Measurements from ENCODE around the gene HACD2.

The HACD2 gene

DNA sequence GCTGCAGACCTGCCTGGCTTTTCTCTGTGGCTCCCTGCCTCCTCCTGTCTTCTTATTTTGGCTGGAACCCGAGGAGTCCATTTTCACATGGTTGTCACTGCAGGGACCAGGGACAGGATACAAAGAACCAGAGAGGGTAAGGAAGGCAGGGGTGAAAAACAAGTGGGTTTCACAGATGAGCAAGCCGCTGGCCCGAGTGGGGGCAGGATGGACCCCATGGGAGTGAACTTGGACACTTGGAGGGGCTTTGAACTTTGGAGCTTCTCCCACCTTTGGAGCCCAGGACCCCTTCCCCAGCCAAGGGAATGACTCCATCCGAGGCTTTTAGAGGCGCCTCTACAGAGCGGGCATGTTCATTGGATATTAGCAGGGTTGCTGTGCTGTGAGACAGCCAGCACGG, 109.1 kb downstream of the HACD2 start:
- peaks cover 6% of the 10 kb centered on the region for H3K4me1 Mint-ChIP-seq
- no peaks in the 10 kb centered on the region for H3K36me3 Mint-ChIP-seq
- no peaks in the 10 kb centered on the region for H3K9me3 Mint-ChIP-seq
- DNase-seq (ENCODE audit: low spot score in 2 of 2), result no peak
- no peak overlapping the region for H3K4me3 Mint-ChIP-seq
- no peak for ATAC-seq
- no peak overlapping the region for H3K27ac Mint-ChIP-seq

DNA sequence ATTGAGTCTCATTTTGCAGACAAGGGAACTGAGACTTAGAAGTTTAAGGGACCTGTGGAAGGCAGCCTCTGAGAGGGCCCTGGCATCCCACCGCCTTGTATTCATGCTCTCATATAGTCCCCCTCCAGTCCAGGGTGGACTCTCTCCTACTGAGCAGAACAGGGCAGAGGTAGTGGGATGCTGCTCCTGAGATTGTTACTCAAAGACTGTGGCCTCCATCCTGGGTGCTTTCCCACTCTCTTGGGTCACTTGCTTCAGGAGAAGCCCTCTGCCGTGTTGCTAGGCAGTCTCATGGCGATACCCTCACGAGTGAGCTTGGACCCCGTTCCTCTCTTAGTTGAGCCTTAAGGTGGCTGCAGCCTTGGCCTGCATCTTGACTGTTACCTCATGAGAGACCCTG, 113.7 kb downstream of the HACD2 start:
- DNase-seq (ENCODE audit: low spot score in 2 of 2) (no peak), ATAC-seq (no peak)
- Mint-ChIP-seq H3K9me3 (no peaks in the 10 kb centered on the region), H3K4me3 (no peak overlapping the region), H3K36me3 (no peaks in the 10 kb centered on the region), H3K4me1 (peaks cover 6% of the 10 kb centered on the region), H3K27ac (no peak overlapping the region)

DNA sequence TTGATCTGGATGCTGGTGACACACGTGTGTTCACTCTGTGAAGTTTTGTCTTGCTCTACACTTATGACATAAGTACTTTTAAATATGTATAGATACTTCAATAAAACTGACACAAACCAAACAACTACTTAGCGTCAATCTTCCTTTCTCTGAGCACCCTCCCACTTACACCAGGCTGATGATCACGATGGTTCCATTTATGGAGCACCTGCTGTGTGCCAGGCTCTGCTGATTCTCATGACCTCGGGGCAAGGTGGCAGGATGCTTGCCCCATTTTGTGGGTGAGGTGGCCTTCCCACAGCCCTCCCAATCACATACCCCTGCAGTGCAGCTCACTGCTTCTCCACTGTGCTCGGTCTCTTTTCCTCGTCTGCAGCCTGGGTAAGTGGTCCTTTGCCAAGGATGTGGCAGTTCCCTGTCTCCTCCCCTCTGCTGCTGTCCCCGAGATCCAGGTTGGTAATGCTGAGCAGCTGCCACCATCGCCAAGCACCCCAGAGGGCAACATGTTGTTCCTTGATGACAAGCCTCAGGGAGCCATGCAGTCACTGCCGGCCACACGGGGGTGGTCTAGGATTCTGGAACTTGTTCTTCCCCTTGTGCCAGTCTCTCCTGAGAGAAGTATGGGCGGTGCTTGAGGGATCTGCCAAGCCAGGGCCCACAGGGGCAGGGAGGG, 115.4 kb downstream of the HACD2 start:
- Mint-ChIP-seq H3K9me3 (no peaks in the 10 kb centered on the region), H3K4me3 (no peak overlapping the region), H3K27ac (no peak overlapping the region), H3K4me1 (no peaks in the 10 kb centered on the region), H3K36me3 (no peaks in the 10 kb centered on the region)
- DNase-seq (ENCODE audit: low spot score in 2 of 2), result no peak
- ATAC-seq, result no peak

DNA sequence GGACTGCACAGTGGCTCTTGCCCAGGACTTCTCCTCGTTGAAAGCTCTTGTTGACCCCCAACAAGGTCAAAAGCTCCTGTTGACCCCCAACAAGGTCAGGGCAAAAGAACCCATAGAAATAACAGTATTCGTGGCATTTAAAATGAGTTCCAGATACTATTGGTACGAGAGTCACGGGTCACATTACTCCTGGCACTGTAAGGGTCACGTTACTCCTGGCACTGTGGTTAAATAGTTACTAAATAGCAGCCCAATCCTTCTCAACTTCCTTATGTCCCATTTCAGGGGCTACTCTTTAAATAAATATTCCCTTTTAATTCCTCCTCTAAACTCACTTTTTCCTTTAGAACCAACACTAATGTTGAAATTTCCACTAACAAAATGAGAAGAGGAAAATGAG, 117.8 kb downstream of the HACD2 start:
- Mint-ChIP-seq H3K9me3 (no peaks in the 10 kb centered on the region), H3K27ac (no peak overlapping the region), H3K36me3 (no peaks in the 10 kb centered on the region), H3K4me1 (no peaks in the 10 kb centered on the region), H3K4me3 (no peak overlapping the region)
- no peak for DNase-seq (ENCODE audit: low spot score in 2 of 2)
- no peak for ATAC-seq

DNA sequence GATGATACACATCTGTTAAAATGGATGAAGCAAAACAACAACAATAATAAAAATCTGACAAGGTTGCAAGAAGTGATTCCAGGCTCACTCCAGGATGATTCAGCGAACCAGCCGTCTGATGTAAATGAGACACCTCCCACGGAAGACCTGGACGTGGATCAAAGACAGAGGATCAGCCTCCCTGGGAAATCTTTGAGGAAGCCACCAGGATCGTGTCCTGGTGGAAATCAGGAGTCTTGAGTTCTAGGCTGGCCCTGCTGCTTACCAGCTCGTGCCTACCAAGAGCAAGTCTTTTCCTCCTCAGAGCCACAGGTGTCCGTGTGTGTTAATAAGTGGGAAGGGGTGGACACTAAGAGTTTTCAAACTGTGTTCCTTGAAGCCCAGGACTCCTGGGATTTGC, 120.6 kb downstream of the HACD2 start:
- no peaks in the 10 kb centered on the region for H3K4me1 Mint-ChIP-seq
- no peaks in the 10 kb centered on the region for H3K9me3 Mint-ChIP-seq
- H3K4me3 Mint-ChIP-seq, result no peak overlapping the region
- no peak for DNase-seq (ENCODE audit: low spot score in 2 of 2)
- H3K36me3 Mint-ChIP-seq, result no peaks in the 10 kb centered on the region
- no peak for ATAC-seq
- H3K27ac Mint-ChIP-seq, result no peak overlapping the region

DNA sequence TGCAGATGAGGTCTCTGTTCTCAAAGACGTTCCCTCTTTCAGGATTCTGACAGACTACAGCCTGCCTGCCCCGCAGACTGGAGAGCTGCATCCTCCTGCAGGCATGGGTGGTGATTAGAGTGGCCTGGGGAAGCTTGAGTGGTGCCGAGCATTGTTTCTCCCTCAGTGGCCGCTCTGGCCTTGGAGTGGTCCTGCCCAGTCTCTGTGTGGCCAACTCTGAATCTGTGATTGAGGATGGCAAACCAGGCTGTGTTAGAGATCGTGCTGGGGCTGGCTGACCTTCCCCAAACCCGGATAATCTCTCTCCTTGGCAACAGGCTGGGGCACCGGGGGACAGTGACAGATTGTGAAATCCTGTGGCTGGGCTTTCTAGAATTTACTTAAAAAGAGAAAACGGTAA, 125.0 kb downstream of the HACD2 start:
- Mint-ChIP-seq H3K27ac (no peak overlapping the region), H3K4me1 (no peaks in the 10 kb centered on the region), H3K4me3 (no peak overlapping the region), H3K36me3 (peaks cover under 1% of the 10 kb centered on the region), H3K9me3 (no peaks in the 10 kb centered on the region)
- no peak for DNase-seq (ENCODE audit: low spot score in 2 of 2)
- ATAC-seq, result no peak

DNA sequence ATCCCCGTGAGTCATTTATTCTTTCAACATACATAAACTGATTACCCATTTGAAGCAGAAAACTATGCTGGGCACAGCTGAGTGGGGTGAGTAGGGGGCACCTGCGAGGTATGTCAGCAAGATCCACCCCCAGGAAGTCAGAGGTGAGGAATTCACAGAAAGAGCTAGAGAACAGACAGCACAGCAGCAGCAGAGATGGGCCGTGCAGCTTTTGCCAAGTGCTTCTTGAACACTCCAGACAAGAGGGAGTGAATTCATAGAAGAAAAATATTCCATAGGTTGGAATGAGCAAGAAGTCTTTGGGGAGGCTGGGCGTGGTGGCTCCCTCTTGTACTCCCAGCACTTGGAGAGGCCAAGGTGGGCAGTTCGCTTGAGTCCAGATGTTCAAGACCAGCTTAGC, 126.6 kb downstream of the HACD2 start:
- peaks cover 6% of the 10 kb centered on the region for H3K36me3 Mint-ChIP-seq
- H3K4me3 Mint-ChIP-seq, result no peak overlapping the region
- no peak overlapping the region for H3K27ac Mint-ChIP-seq
- H3K9me3 Mint-ChIP-seq, result no peaks in the 10 kb centered on the region
- DNase-seq (ENCODE audit: low spot score in 2 of 2) (no peak), ATAC-seq (no peak)
- H3K4me1 Mint-ChIP-seq, result no peaks in the 10 kb centered on the region

DNA sequence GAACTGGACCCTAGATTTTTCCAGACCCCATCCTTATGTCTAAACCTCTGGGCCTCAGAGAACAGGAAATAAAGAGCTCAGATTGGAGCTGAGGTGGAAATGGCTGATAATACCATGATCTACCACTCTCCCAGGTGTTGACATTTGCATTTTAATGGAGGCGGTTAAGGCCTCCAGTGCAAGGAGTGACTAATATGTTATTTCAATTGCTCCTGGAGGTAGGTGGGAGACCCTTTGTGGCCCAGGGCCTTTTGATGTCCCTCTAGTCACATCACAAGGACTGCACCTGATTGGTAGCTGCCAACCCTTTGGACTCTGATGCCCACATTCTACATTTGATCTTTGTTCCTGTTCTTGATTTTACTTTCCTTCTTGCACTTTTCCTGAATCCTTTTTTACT, 127.0 kb downstream of the HACD2 start:
- Mint-ChIP-seq H3K27ac (no peak overlapping the region), H3K4me3 (no peak overlapping the region), H3K4me1 (no peaks in the 10 kb centered on the region), H3K36me3 (peaks cover 6% of the 10 kb centered on the region), H3K9me3 (no peaks in the 10 kb centered on the region)
- no peak for ATAC-seq
- no peak for DNase-seq (ENCODE audit: low spot score in 2 of 2)

DNA sequence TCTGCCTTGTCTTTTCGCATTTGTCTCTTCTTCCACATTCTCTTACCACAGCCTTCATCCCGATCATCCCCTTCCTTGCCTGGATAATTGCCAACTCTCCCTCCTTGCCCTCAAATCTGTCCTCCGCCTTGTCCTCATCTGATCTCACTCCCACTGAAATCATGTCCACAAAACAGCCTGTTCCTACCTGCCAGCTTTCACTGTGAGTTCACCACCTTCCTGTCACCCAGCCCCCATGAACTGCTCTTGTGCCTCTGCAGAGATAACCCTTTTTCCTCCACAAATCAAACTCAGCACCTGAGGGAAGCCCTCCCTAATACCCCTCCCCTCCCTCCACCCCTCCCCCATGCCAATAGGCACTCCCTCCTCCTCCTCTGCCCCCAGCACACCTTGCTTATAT, 131.2 kb downstream of the HACD2 start:
- no peak for DNase-seq (ENCODE audit: low spot score in 2 of 2)
- no peak for ATAC-seq
- Mint-ChIP-seq H3K4me3 (no peak overlapping the region), H3K36me3 (peaks cover 6% of the 10 kb centered on the region), H3K27ac (no peak overlapping the region), H3K9me3 (no peaks in the 10 kb centered on the region), H3K4me1 (no peaks in the 10 kb centered on the region)

DNA sequence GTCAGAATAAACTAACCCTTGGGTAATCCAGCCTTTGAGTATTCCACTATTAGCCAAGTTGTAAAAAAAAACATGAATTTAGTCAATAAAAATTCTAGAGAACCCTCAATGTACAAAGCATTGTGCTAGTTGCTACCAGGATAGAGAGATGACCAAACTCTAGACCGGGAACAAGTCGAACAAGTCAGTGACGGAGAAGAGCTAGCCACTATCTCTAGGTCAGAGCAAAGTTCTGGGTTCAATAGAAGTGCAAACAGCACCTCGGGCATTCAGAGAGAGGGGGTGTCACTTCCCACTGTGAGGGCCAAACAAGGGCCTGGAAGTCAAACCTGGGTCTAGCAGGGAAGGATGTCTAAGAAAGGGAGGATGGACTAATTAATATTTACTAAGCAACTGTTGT, 133.7 kb downstream of the HACD2 start:
- H3K4me3 Mint-ChIP-seq, result no peak overlapping the region
- peaks cover 6% of the 10 kb centered on the region for H3K36me3 Mint-ChIP-seq
- ATAC-seq (no peak), DNase-seq (ENCODE audit: low spot score in 2 of 2) (no peak)
- no peak overlapping the region for H3K27ac Mint-ChIP-seq
- no peaks in the 10 kb centered on the region for H3K9me3 Mint-ChIP-seq
- H3K4me1 Mint-ChIP-seq, result no peaks in the 10 kb centered on the region

DNA sequence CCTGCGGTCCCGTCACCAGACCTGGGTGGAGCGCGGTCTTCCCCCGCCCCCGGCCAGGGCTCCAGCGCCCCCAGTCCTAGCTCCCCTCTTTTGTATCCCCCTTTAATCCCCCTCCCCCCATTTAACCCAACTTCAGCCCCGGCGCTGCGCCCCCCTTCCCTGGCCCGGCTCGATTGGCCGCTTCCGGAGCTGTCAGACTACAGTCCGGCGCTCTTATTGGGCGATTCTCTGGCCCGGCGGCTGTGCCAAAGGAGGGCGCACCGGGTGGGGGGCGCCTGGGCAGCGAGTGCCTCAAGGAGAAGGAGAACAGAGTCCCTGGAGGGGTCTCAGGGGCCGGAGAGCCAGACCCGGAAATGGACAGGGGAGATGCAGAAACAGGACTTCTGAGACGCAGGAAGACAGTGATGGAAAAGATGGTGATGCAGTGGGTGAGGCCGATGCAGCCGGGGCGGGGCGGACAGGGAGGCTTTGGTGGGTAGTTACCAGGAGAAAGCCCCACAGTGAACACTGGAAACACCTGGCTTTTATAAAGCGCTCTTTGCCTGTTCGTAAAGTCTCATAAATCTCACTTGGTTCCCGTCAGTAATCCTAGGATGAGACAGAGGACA, 134.8 kb downstream of the HACD2 start:
- DNase-seq (ENCODE audit: low spot score in 2 of 2), result peak in 1 of 2 donors; percentile 48
- Mint-ChIP-seq H3K9me3 (no peaks in the 10 kb centered on the region), H3K36me3 (peaks cover 6% of the 10 kb centered on the region), H3K27ac (no peak overlapping the region), H3K4me1 (no peaks in the 10 kb centered on the region), H3K4me3 (peak overlapping the region; percentile 58)
- no peak for ATAC-seq

DNA sequence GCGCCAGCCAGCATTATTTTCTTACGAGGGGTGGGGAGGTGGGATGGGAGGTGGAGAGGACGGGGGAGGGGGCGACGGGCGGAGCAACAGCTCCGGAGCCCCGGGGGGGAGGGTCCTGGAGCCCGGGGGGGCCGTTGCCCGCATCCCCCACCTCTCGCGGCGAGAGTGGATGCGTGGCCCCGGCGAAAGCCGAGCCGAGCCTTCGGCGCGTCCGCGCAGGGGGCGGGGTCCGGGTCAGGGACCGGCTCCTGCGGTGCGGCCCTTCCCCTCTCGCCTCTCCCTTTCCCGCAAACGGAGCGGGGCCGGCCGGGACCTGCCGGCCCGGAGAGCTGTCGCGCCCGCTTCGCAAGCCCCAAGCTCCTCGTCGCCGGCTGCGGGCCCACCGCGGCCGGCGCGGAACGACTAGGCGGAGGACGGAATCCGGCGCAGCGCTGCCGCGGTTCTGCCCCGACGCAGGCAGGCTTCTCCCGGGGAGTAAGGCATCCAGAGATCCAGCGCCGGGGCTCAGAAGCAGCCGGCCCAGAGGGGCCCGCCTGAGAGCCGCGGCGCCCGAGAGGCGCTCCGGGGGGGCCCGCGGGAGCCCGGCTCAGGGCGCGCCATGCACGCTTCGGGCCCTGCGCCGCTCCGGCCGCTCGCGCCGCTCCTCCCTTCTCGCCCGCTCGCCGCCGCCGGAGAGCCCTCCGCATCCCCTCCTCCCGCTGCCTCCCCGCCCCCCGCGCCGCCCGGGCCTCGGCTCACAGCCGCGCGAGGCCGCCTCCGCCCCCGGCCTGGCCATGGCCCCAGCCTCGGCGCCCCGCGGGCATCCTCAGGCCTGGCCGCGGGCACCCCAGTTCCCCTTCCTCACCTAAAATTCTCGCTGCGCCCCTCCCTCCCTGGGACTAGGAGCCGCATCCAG, 135.5 kb downstream of the HACD2 start:
- Mint-ChIP-seq H3K9me3 (no peaks in the 10 kb centered on the region), H3K36me3 (peaks cover under 1% of the 10 kb centered on the region), H3K4me3 (peak overlapping the region; percentile 58), H3K27ac (no peak overlapping the region), H3K4me1 (no peaks in the 10 kb centered on the region)
- ATAC-seq, result peak; percentile 34
- peak; percentile 8 to 52 for DNase-seq (ENCODE audit: low spot score in 2 of 2)

DNA sequence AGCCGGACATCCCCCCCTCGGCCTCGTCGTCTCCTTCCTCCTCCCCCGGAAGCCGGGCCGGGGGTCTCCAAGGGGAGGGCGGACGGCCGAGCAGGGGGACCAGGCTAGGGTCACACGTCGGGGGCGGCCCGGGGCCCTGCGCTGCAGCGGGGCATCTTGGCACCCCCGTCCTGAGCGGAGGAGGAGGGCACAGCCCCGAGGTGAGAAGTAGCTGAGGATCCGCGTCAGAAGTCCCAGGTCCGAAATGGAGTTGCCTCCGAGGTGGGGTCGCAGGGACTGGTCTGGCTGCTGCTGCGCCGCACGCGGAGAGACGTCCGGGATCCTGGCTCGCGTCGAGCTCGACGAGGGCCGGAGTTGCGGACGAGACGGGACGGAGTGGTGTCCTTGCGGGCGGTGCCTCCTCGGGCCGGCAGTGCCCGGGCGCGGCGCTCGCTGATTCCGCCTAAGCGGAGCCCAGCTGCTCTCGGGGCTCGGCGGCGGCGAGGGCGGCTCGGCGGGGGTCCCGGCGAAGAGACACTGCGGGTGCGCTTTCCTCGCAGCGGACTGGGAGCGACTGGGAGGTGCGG, 136.2 kb downstream of the HACD2 start, which contains the start of gene ADCY5:
Gene ADCY5 (minus strand): TSS at position 555 of the 566 bp plus-strand sequence. CDS start 545 bp downstream, at position 10.
- ATAC-seq (no peak), DNase-seq (ENCODE audit: low spot score in 2 of 2) (peak; percentile 6 to 53)
- Mint-ChIP-seq H3K36me3 (no peaks in the 10 kb centered on the region), H3K4me1 (no peaks in the 10 kb centered on the region), H3K9me3 (no peaks in the 10 kb centered on the region), H3K27ac (no peak within 1 kb of the TSS), H3K4me3 (peak within 1 kb of the TSS; percentile 58)

DNA sequence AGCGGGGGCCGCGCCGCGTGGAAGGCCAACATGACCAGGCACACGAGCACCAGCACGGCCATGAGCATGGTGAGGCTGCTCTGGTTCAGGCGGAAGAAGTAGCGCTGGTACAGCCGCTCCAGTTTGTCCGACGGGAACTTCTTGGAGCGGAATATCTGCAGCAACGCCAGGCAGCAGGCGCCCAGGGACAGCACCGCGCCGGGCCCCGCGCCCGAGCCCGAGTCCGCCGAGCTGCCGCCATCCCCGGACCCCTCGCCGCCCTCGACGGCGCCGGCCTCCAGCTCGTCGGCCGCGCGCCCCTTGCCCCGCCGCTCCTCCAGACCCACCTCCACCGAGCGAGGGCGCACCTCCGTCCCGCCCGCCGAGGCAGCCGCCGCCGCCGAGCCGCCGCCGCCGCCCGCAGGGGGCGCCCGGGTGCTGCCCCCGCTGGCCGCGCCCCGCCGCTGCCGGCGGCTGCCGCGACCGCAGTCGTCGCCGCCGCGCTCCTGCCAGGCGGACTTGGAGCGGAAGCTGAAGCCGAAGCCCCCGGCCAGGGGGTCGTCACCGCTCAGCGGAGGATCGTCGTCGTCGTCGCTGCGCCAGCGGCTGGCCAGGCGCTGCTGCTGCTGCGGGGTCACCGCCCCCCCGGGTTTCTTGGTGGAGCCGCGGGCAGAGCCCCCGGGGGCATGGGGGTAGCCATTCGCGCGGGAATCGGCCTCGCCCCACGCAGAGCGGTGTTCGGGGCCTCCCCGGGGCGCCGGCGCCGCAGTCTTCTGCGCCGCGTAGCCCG, 136.9 kb downstream of the HACD2 start:
- Mint-ChIP-seq H3K9me3 (no peaks in the 10 kb centered on the region), H3K36me3 (no peaks in the 10 kb centered on the region), H3K4me1 (no peaks in the 10 kb centered on the region), H3K27ac (no peak overlapping the region), H3K4me3 (peak overlapping the region; percentile 51)
- ATAC-seq, result peak; percentile 37
- DNase-seq (ENCODE audit: low spot score in 2 of 2), result peak; percentile 46 to 69

DNA sequence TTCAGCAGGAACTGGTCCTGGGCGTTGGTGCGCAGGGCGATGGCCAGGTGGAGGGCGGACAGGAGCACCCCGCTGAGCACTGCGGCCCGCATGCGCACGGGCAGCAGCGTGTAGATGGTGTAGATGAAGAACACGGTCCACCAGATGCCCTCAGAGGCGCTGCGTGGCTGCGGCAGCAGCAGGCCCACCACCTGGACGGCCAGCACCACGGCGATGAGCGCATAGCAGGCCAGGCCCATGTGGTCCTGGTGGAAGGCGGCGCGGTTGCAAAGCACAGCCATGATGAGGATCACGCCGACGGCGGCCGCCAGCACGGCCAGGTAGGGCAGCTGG, 137.5 kb downstream of the HACD2 start:
- ATAC-seq, result no peak

More for the DNA sequence above, 137.5 kb downstream of the HACD2 start:
- DNase-seq (ENCODE audit: low spot score in 2 of 2), result no peak
- no peaks in the 10 kb centered on the region for H3K4me1 Mint-ChIP-seq
- no peaks in the 10 kb centered on the region for H3K9me3 Mint-ChIP-seq
- no peaks in the 10 kb centered on the region for H3K36me3 Mint-ChIP-seq
- H3K4me3 Mint-ChIP-seq, result peak overlapping the region; percentile 51
- no peak overlapping the region for H3K27ac Mint-ChIP-seq

Measured in stimulated activated effector memory CD8-positive, alpha-beta T cell treated with anti-CD3 and anti-CD28 coated beads, Interleukin-12 subunit alpha, Interleukin-12 subunit beta, amount 100 ng/mL, for 72 hours (primary cell).